ENCODE measurements around the gene SPTLC2.

The SPTLC2 gene

DNA sequence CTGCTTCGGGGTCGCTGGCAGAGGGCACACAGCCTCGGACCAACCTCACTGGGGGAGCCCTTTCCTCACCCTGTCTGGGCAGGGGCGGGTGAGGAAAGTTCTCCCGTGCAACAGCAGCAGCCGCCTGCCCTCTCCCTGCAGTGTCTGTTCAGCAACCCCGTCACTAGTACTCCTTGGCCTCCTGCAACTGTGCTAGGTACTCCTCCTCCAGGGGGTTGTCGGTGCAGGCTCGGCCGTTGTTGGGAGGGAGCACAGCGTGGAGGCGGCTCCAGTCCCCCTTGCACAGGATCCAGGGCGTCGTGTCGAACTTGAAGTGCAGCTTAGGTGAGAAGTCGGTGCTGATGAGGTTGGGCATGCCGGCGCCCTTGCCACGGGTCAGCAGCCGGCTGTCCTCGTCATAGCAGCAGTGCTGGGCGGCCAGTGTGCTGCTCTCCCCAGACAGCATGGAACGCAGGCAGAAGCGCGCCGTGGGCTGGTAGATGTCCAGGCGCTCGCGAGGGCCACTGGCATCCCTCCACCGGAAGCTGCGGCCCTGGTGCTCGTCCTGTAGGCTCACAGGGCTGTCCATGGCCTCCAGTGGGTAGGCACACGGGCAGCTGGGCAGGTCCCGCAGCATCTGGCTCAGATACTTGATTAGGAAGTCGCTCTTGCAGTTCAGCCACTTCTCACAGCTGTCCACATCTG lies 140.9 kb downstream of the SPTLC2 start:
- no peak for DNase-seq (ENCODE audit: low read depth)
- TF ChIP-seq, protein P1, sequence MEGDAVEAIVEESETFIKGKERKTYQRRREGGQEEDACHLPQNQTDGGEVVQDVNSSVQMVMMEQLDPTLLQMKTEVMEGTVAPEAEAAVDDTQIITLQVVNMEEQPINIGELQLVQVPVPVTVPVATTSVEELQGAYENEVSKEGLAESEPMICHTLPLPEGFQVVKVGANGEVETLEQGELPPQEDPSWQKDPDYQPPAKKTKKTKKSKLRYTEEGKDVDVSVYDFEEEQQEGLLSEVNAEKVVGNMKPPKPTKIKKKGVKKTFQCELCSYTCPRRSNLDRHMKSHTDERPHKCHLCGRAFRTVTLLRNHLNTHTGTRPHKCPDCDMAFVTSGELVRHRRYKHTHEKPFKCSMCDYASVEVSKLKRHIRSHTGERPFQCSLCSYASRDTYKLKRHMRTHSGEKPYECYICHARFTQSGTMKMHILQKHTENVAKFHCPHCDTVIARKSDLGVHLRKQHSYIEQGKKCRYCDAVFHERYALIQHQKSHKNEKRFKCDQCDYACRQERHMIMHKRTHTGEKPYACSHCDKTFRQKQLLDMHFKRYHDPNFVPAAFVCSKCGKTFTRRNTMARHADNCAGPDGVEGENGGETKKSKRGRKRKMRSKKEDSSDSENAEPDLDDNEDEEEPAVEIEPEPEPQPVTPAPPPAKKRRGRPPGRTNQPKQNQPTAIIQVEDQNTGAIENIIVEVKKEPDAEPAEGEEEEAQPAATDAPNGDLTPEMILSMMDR (IDR thresholded peaks at IDR 0.05; ENCODE audit: low read depth, low read length), result no peak
- TF ChIP-seq MYC (IDR thresholded peaks at IDR 0.05; ENCODE audit: low read depth, low read length) (no peak), POLR2A (IDR thresholded peaks at IDR 0.05; ENCODE audit: extremely low read depth, insufficient read length) (no peak)
- TF ChIP-seq, protein P2, sequence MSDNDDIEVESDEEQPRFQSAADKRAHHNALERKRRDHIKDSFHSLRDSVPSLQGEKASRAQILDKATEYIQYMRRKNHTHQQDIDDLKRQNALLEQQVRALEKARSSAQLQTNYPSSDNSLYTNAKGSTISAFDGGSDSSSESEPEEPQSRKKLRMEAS (IDR thresholded peaks at IDR 0.05; ENCODE audit: low read depth, low read length), result no peak
- no peak overlapping the region for H3K4me3 ChIP-seq (ENCODE audit: low read depth, low read length)

DNA sequence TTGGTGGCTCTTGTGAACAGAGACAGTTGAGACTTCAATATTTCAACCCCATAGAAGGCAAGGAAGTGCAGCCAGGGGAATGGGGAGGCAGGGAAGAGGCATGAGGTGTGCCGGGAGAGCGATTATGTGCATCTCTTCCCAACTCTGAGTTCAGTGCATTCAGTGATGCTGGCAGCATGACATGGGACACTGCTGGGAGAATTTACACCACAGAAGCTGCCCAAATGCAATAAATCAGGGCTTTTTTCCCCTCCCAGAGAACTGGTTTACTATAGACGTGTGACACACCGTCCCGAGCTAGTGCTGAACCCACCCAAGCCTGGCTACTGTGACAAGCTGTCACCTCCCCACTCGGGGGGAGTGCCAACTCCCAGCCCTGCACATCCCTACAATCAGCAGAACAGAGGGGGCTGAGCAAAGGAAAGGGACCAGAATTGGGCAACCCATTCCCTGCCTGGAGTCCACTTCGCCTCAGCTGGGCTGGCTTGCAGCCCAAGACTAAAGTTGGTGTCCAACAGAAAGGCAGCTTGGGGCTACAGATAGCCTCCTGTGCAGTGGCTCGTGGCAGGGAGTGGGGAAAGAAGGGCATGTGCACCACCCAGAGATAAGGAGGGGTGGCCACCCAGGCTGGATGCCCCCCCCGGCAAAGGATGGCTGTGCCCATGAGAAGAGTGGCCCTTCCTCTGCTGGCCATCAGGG lies 141.8 kb downstream of the SPTLC2 start:
- no peak overlapping the region for H3K4me3 ChIP-seq (ENCODE audit: low read depth, low read length)
- DNase-seq (ENCODE audit: low read depth), result no peak
- TF ChIP-seq, protein P1 (IDR thresholded peaks at IDR 0.05; ENCODE audit: low read depth, low read length), result no peak
- no peak for TF ChIP-seq POLR2A (IDR thresholded peaks at IDR 0.05; ENCODE audit: extremely low read depth, insufficient read length)
- no peak for TF ChIP-seq MYC (IDR thresholded peaks at IDR 0.05; ENCODE audit: low read depth, low read length)
- TF ChIP-seq, protein P2 (IDR thresholded peaks at IDR 0.05; ENCODE audit: low read depth, low read length), result no peak

DNA sequence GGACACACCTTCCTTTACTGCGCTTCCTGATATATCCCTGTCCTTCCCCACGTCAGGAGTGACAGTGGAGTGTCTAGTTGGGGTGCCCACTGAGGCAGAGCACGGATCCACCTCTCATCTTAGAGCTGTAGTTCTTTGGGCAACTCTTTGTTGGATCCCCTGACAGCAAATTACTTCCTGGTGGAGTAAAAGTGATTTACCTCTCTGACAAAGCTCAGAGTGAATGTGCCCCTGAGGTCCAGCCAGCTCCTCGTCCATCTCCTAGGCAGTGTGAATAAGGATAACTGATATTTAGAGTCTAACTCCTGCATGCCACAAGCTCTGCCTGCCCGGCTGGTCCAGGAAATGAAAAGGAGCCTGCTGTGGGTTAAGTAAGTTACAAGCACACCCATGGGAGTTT lies 142.5 kb downstream of the SPTLC2 start:
- TF ChIP-seq, protein P1 (IDR thresholded peaks at IDR 0.05; ENCODE audit: low read depth, low read length), result no peak
- TF ChIP-seq MYC (IDR thresholded peaks at IDR 0.05; ENCODE audit: low read depth, low read length) (no peak), POLR2A (IDR thresholded peaks at IDR 0.05; ENCODE audit: extremely low read depth, insufficient read length) (no peak)
- TF ChIP-seq, protein P2 (IDR thresholded peaks at IDR 0.05; ENCODE audit: low read depth, low read length), result no peak
- DNase-seq (ENCODE audit: low read depth), result peak; percentile 38

DNA sequence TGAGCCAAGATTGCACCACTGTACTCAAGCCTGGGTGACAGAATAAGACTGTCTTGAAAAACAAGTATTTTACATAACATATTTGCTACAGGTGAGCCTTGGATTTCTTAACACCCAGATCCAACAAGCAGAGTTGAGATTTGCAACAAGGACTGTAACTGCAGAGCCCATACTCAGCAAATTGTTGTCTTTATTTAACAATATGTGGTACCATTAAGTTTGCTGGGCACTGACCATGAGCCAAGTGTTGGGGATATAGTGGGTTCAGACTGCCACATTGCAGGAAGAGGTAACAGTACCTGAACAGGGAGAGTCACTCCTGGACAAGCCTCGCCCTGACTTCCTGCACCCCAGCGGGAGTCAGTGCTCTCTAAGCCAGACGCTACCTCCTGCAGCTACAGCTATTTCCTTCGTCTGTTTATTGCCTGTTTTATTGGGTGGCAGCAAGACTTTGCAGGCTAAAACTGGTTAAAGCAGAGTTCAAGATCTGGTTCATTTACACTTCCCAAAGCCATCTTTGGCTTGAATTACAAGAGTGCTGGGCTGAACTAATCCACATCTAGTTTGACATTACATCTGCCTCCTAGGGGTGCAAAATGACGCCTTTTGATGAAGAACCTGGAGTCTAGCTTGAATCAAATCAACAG lies 146.1 kb downstream of the SPTLC2 start:
- TF ChIP-seq, protein P2 (IDR thresholded peaks at IDR 0.05; ENCODE audit: low read depth, low read length), result peak; percentile 20; the same call in 1 of the 2 replicates
- TF ChIP-seq POLR2A (IDR thresholded peaks at IDR 0.05; ENCODE audit: extremely low read depth, insufficient read length), result no peak
- TF ChIP-seq MYC (IDR thresholded peaks at IDR 0.05; ENCODE audit: low read depth, low read length), result 0 out of 2 replicates have a peak, but pooled peaks have one; percentile 29
- TF ChIP-seq, protein P1 (IDR thresholded peaks at IDR 0.05; ENCODE audit: low read depth, low read length), result no peak
- DNase-seq (ENCODE audit: low read depth), result no peak
- H3K4me3 ChIP-seq (ENCODE audit: low read depth, low read length), result no peak overlapping the region

More for the DNA sequence above, 142.5 kb downstream of the SPTLC2 start:
- H3K4me3 ChIP-seq (ENCODE audit: low read depth, low read length), result no peak overlapping the region

DNA sequence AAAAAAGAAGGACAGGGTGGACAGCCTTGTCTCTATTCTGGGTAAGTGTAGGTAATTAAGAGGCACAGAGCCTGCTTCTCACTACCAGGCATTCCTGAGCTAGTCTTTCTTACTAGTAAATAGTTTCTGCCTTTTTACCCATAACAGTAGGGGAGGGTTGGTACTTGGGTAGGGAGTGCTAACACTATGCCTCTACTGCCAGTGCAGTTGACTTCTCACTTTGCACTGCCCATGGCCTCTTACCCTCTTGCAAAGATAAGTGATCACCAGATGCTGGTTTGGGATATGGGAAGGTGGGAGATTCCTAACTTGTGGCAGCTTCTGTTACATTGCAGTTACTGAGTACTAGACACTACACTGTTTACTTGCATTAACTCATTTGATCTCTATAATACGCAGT lies 146.9 kb downstream of the SPTLC2 start:
- TF ChIP-seq, protein P1 (IDR thresholded peaks at IDR 0.05; ENCODE audit: low read depth, low read length), result no peak
- TF ChIP-seq, protein P2 (IDR thresholded peaks at IDR 0.05; ENCODE audit: low read depth, low read length), result no peak
- no peak for TF ChIP-seq POLR2A (IDR thresholded peaks at IDR 0.05; ENCODE audit: extremely low read depth, insufficient read length)
- no peak for TF ChIP-seq MYC (IDR thresholded peaks at IDR 0.05; ENCODE audit: low read depth, low read length)
- no peak for DNase-seq (ENCODE audit: low read depth)
- no peak overlapping the region for H3K4me3 ChIP-seq (ENCODE audit: low read depth, low read length)
